Left kidney (tissue), 8 donors: ENCODE measurements around the gene KCNIP4. TPM values are rescaled to one million over a fixed set of nuclear protein-coding genes. Genes with fewer than 3 reads are reported as not detected.
"Not testable (repeated sequence)": the region's sequence is repeated elsewhere in the genome, so short reads cannot be mapped to it uniquely, and the experiment has no call there.

Source experiments
- DNase-seq: peaks from one replicate; pipeline ENCODE4 v3.0.0-alpha.2; 2013
- long read RNA-seq, 8 donors: transcript quantifications; one replicate each; lab custom pipeline, GENCODE V29; 2026
- polyA plus RNA-seq: library from polyadenylated mRNA; unstranded; fragments of 120-200 nt; gene quantifications from one replicate; pipeline ENCODE4 v1.2.1, GENCODE V29; 2013; ENCODE audit not compliant: insufficient read length

The KCNIP4 gene
- 13.0 TPM for polyA plus RNA-seq
- long read RNA-seq, donor 1, partial matches to known transcripts = 0 of 2 reads
- long read RNA-seq, donor 1, other reads (novel, unspliced or antisense) = 0 of 2 reads
- long read RNA-seq, donor 2, transcript KCNIP4-201 (7 exons, 2,168 nt) = major isoform, 6 of 6 reads
- long read RNA-seq, donor 2, partial matches to known transcripts = 0 of 6 reads
- long read RNA-seq, donor 2, other reads (novel, unspliced or antisense) = 0 of 6 reads
- long read RNA-seq, donor 3 = 0 reads
- long read RNA-seq, donor 4 = 0 reads
- long read RNA-seq, donor 5, partial matches to known transcripts = 0 of 3 reads
- long read RNA-seq, donor 5, other reads (novel, unspliced or antisense) = 0 of 3 reads
- long read RNA-seq, donor 6, partial matches to known transcripts = 0 of 2 reads
- long read RNA-seq, donor 6, other reads (novel, unspliced or antisense) = 0 of 2 reads
- long read RNA-seq, donor 7, transcript KCNIP4-201 (7 exons, 2,168 nt) = major isoform, 6 of 18 reads
- long read RNA-seq, donor 7, partial matches to known transcripts = 12 of 18 reads
- long read RNA-seq, donor 7, other reads (novel, unspliced or antisense) = 0 of 18 reads
- long read RNA-seq, donor 8, partial matches to known transcripts = 0 of 1 reads
- long read RNA-seq, donor 8, other reads (novel, unspliced or antisense) = 0 of 1 reads

DNA sequence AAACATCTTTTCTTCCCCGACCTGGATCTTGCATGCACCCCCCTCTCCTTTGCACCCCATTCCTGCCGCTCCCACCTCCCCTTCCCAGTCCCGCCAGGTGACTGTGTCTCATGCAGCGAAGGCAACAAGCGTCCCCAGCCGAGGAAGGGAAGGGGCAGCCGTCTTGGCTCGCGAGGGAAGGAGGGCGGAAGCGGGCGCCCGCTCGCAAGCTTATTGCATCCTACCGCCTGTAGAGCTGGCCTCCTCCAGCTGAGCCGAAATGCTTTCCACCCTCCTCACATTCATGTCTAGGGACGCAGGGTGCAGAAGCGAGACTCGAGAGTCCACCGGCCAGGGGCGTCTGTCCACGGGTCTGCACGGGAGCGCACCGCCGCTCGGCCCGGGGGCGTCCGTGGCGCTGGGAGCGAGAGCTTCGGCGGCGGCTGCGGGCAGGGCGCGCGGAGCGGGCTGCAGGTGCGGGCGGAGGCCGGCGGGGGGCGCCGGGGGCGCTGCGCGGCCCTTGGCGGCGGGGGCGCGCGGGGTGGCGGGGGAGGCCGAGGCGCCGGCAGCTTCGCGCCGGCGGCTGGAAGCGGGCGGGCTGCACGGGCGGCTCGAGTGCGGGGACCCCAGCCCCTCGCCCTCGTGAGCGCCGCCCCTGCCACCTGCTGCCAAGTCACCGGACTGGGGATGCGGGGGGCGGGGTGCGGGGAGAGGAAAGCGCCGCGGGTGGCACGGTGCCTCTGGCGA lies at the start of gene KCNIP4:
KCNIP4 (minus strand) TSS at position 426 of the 726 bp plus-strand sequence.
- DNase-seq = peak; percentile 34

- DNase-seq = not testable (repeated sequence)
Observed at GRCh38 chr4:21996618-21997017, 48.0 kb upstream of the KCNIP4 start.

DNA sequence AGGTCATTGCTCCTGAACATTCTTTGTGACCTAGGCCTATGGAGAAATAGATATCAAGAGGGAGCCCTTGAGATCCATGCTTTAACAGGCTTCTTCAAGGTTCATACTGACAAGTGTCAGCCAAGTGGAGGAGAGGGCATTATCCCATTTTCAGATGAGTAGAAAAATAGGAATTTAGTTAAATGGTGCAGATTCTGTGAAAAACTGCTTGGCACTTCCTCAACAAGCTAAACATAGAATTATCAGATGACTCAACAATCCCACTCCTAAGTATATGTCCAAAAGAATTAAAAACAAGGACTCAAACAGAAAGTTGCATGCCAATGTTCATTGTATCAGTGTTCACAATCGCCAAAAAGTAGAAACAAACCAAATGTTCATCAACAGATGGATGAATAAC lies 43.8 kb upstream of the KCNIP4 start:
- no peak for DNase-seq

DNA sequence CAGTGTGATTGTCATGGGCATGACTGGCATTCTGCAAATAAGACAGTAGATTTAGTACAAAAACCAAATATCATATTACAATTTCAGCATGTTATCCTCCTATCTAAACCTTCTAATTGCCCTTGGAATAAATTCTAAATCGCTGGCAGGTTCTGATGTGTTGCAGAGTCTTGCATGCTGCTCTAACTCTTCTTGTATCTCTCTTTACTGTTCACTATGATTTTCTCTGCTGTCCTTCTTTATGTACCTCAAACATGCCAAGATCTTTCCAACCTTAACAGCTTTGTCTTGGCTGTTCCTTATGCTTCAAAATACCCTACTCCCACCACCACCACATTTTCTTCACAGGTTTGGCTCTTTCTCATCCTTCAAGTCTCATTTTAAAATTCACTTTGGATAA lies 43.0 kb upstream of the KCNIP4 start:
- no peak for DNase-seq

GRCh38 chr4:21991050-21991449 lies 42.5 kb upstream of the KCNIP4 start:
- no peak for DNase-seq

- DNase-seq = no peak
Observed at GRCh38 chr4:21989351-21989750, 40.8 kb upstream of the KCNIP4 start.

DNA sequence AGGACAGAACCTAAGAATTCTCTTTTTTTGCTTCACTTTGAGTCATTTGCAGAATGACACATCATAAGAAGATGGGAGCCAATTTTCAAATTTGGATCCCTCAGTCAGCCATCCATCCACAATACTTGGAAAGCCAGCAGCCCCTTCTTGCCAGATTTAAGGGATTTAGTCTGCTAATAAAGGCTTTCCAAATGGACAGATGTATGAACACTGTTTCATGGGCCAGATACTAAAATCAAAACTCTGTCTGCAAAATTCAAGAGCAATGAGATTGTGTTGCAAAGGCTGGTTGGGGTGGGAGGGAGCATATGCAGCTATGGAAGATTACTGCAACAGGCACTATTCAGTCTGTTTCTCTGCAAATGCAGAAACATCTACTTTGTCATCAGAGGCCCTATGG lies 37.7 kb upstream of the KCNIP4 start:
- no peak for DNase-seq

- no peak for DNase-seq
Observed at GRCh38 chr4:21982087-21982486, 33.5 kb upstream of the KCNIP4 start.

DNA sequence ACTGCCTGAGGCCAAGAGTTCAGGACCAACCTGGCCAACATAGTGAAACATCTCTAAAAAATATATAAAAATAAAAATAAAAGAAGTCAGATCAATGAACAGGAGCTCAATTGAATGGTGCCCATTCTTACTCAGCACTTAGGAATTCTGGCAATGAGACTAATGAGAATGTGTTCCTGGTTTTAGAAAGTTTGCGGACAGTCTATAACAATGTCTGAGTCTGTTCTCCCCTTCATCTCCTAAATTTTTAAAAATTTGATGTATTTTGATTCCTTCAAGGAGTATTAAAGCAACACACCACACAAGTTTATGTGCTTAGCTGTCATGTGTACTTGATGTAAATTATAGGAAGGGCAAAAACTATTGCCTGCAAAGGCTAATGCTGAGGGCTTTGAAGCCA lies 30.6 kb upstream of the KCNIP4 start:
- DNase-seq = no peak

- DNase-seq = no peak
Observed at GRCh38 chr4:21976166-21976565, 27.6 kb upstream of the KCNIP4 start.

GRCh38 chr4:21973850-21974249 lies 25.3 kb upstream of the KCNIP4 start:
- DNase-seq = no peak

DNA sequence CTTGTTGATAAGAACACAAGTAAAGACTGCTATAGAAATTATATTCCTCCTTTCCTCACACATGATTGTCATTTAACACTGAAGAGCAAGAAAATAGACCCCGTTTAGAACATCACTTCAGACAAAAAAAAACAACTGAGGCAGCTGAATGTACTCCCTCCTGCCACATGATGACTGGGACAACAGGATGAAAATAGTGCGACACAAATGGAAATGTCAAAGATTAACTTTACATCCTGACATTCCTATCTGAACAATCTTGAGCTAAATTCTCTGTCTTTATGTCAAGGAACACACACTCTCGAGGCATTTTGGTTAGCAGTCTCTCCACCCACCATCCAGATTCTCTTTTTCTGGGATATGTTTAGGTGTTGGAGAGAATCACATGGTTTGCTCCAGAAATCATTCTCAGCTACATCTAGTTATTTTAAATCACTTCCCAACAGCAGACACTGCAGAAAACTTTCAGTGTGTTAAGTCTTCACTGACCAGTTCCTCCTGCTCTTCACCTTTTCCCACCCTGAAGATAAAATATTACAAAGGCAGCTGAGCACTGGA lies 16.3 kb upstream of the KCNIP4 start:
- DNase-seq = no peak

DNA sequence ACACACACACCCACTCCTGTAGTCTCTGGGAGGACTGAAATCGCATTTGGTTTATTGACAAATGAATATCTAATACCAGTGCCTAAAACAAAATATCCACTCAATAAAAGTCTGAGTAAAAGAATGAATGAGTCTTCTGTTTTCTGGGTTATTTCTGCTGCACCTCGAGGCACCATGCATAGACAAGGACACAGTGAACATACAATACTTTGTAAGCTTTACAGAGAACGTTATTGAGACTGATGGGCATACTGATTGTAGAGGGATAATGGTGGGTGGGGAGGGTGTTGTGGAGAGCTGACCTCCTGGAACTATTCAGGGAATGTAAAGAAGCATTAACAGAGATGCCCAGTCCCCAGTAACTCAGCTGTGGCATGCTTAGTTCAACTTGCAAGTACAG lies 14.1 kb upstream of the KCNIP4 start:
- no peak for DNase-seq

GRCh38 chr4:21960793-21961192 lies 12.2 kb upstream of the KCNIP4 start:
- DNase-seq = no peak

GRCh38 chr4:21954916-21955315 lies 6.3 kb upstream of the KCNIP4 start:
- peak; percentile 21 for DNase-seq

- no peak for DNase-seq
Observed at GRCh38 chr4:21953653-21954052, 5.1 kb upstream of the KCNIP4 start.

GRCh38 chr4:21952549-21952948 lies 4.0 kb upstream of the KCNIP4 start:
- DNase-seq = no peak

DNA sequence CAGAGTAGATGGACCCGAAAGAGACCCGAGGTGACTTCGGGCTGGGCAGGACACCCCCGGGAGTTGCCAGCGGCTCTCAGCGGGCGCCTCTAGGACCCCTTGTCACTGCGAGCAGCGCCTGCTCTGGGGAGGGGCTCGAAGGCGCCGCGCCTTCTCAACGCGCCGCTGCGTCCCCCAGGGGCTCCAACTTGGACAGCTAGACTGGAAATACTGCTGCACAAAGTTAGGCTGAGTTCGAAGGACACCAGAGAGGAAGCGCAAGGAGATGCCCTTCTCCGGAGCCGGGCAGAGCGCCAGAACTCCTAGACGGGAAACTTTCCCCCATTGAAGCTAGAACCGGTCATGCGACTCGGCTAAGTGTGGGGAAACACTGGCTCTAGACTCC lies 493 bp upstream of the KCNIP4 start:
- peak; percentile 13 for DNase-seq

GRCh38 chr4:21947791-21948346 lies 703 bp downstream of the KCNIP4 start:
- DNase-seq = peak; percentile 3

DNA sequence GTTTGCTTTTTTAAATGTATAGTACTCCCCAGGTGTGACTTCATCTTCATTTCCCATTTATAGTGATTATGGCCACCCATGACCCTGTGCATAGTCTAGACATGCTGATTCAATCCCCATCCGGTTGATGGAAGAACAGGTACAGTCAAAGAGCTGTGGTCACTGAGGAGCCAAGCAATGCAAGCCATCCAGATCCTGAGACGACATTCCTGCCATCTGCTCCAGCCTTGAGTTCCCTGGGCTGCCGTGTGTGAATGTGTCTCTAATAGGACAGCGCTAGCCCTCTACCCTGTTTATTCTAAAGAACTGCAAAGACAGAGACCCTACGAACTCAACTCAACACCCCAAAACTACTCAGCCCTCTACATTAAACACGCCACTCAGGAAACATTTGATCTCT lies 1.7 kb downstream of the KCNIP4 start:
- DNase-seq = no peak

GRCh38 chr4:21921526-21922180 lies 26.9 kb downstream of the KCNIP4 start:
- no peak for DNase-seq

DNA sequence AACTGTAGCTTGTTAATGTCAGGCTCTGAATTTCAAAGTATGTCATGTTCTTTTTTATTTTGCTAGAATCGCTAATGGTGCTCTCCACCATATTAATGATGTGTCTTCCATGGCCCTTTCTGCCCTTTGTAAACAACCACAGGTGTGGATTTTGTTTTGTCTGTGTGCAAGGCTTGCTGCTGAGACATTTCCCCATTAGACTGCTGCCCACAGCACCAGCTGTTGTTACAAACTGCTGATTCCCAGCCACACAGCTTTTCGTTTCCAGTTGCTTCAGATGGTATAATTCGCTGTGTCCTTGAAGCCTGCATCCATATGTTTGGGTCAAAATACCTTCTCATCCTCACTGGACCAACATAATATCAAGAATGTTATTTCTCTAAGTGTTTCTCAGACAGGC lies 32.8 kb downstream of the KCNIP4 start:
- no peak for DNase-seq
